Uterus (tissue), 4 donors: ENCODE measurements around the gene KRT1. TPM values are rescaled to one million over a fixed set of nuclear protein-coding genes. Genes with fewer than 3 reads are reported as not detected.

Experiments used
- DNase-seq, 2 donors: peaks; one replicate each; pipeline ENCODE4 v3.0.0-alpha.2; 2019 to 2020
- H3K27ac ChIP-seq, 2 donors: fragments of 200-600 bp; sonication (generic); 1 replicate in 1 of 2; 2 replicates in 1 of 2; pipeline ENCODE4 v1.5.1; 2016 to 2018
- H3K27me3 ChIP-seq, 2 donors: fragments of 200-600 bp; sonication (generic); one replicate each; pipeline ENCODE4 v1.5.1; 2018 to 2019; ENCODE audit warnings: control low read depth in 1 of 2
- H3K36me3 ChIP-seq, 2 donors: fragments of 200-600 bp; sonication (generic); one replicate each; pipeline ENCODE4 v1.5.1; 2019; ENCODE audit warnings: control low read depth in 1 of 2
- H3K4me1 ChIP-seq, 2 donors: fragments of 200-600 bp; sonication (generic); one replicate each; pipeline ENCODE4 v1.5.1; 2018 to 2019; ENCODE audit warnings: control low read depth in 1 of 2
- H3K4me3 ChIP-seq, 2 donors: fragments of 200-600 bp; sonication (generic); 1 replicate in 1 of 2; 2 replicates in 1 of 2; pipeline ENCODE4 v1.5.1; 2018 to 2019; ENCODE audit warnings: mild to moderate bottlenecking in 1 of 2
- H3K9me3 ChIP-seq, 2 donors: fragments of 200-600 bp; sonication (generic); one replicate each; pipeline ENCODE4 v1.5.1; 2019; ENCODE audit warnings: control low read depth in 1 of 2
- CTCF ChIP-seq, 4 experiments: fragments of 200-600 bp in 2 of 4; fragments of 450-650 bp in 2 of 4; sonication (generic) in 2 of 4; IDR thresholded peaks; one replicate each; pipeline ENCODE4 v1.5.1; 2016 to 2019; ENCODE audit warnings: antibody characterized with exemption in 4 of 4, mild to moderate bottlenecking in 2 of 4, moderate library complexity in 1 of 4
- POLR2A ChIP-seq, 2 donors: fragments of 450-650 bp; IDR thresholded peaks; one replicate each; pipeline ENCODE4 v1.6.1; 2016; ENCODE audit warnings: antibody characterized with exemption in 2 of 2, mild to moderate bottlenecking in 1 of 2, moderate library complexity in 1 of 2
- intact Hi-C: fragments of 100-400 bp; cut with DNase I; formaldehyde crosslinking; loops from one replicate; pipeline ENCODE4 v1.15.1; 2023; ENCODE audit warnings: low total_unique reads
- total RNA-seq, 4 donors: library from RNA; depleted of rRNA in 3 of 4; stranded (reverse); fragments of >200 nt in 3 of 4; gene quantifications; one replicate each; pipeline versions ENCODE4 v1.1.0 to v1.2.4, GENCODE V29; 2014 to 2023
- donor health status: DM: yes; HTN: yes; CAD: no.

Gene KRT1
- total RNA-seq, 4 donors from 2014 or later = 0.88 to 1.5 TPM; not detected in 2

- no peaks in the 10 kb centered on the region for H3K9me3 ChIP-seq
- TF ChIP-seq POLR2A (IDR thresholded peaks at IDR 0.05) (no peak), CTCF (IDR thresholded peaks at IDR 0.05) (no peak)
- no peaks in the 10 kb centered on the region for H3K27me3 ChIP-seq
- H3K4me3 ChIP-seq = no peak overlapping the region
- no peaks in the 10 kb centered on the region for H3K36me3 ChIP-seq
- H3K27ac ChIP-seq = no peak overlapping the region
- no peaks in the 10 kb centered on the region for H3K4me1 ChIP-seq
- intact Hi-C loops = no loop called here
- no peak for DNase-seq
Observed at GRCh38 chr12:52695039-52695438, 14.8 kb upstream of the KRT1 start.

- Histone ChIP-seq H3K27me3 (no peaks in the 10 kb centered on the region), H3K27ac (no peak overlapping the region), H3K4me3 (no peak overlapping the region), H3K4me1 (no peaks in the 10 kb centered on the region), H3K9me3 (no peaks in the 10 kb centered on the region), H3K36me3 (no peaks in the 10 kb centered on the region)
- TF ChIP-seq CTCF (IDR thresholded peaks at IDR 0.05) (no peak), POLR2A (IDR thresholded peaks at IDR 0.05) (no peak)
- intact Hi-C loops = no loop called here
- DNase-seq = no peak
Observed at GRCh38 chr12:52694151-52694550, 13.9 kb upstream of the KRT1 start.

- H3K4me1 ChIP-seq = no peaks in the 10 kb centered on the region
- TF ChIP-seq CTCF (IDR thresholded peaks at IDR 0.05) = no peak
- TF ChIP-seq POLR2A (IDR thresholded peaks at IDR 0.05) = no peak
- no peak overlapping the region for H3K4me3 ChIP-seq
- no peak for DNase-seq
- H3K27me3 ChIP-seq = no peaks in the 10 kb centered on the region
- no peaks in the 10 kb centered on the region for H3K36me3 ChIP-seq
- intact Hi-C loops = no loop called here
- H3K9me3 ChIP-seq = no peaks in the 10 kb centered on the region
- H3K27ac ChIP-seq = no peak overlapping the region
Observed at GRCh38 chr12:52693261-52693660, 13.1 kb upstream of the KRT1 start.

GRCh38 chr12:52692254-52692653 is 12.0 kb upstream of the KRT1 start:
- H3K4me3 ChIP-seq = no peak overlapping the region
- intact Hi-C loops = no loop called here
- no peak for TF ChIP-seq POLR2A (IDR thresholded peaks at IDR 0.05)
- no peak for TF ChIP-seq CTCF (IDR thresholded peaks at IDR 0.05)
- no peaks in the 10 kb centered on the region for H3K27me3 ChIP-seq
- no peaks in the 10 kb centered on the region for H3K4me1 ChIP-seq
- no peaks in the 10 kb centered on the region for H3K36me3 ChIP-seq
- H3K9me3 ChIP-seq = no peaks in the 10 kb centered on the region
- no peak overlapping the region for H3K27ac ChIP-seq
- no peak for DNase-seq

GRCh38 chr12:52691841-52692150 is 11.6 kb upstream of the KRT1 start:
- Histone ChIP-seq H3K4me1 (no peaks in the 10 kb centered on the region), H3K9me3 (no peaks in the 10 kb centered on the region), H3K27ac (no peak overlapping the region), H3K36me3 (no peaks in the 10 kb centered on the region), H3K4me3 (no peak overlapping the region), H3K27me3 (no peaks in the 10 kb centered on the region)
- TF ChIP-seq CTCF (IDR thresholded peaks at IDR 0.05) = no peak
- no peak for TF ChIP-seq POLR2A (IDR thresholded peaks at IDR 0.05)
- no peak for DNase-seq
- intact Hi-C loops = no loop called here
